Activated gamma-delta T cell treated with Interleukin-2 at 50 U/mL for 16 hours (primary cell): ENCODE measurements around the gene EDC3.
A peak's percentile ranks its signal among the peaks of the same experiment; 100 is the strongest.

ENCODE experiments used
- DNase-seq: peaks from one replicate; pipeline ENCODE4 v3.0.0-alpha.2; 2020

Gene EDC3

GRCh38 chr15:74624020-74624602, 71.7 kb downstream of the EDC3 start:
- DNase-seq, result no peak

- DNase-seq, result no peak
Measured at GRCh38 chr15:74622758-74623157, 73.1 kb downstream of the EDC3 start.

DNA sequence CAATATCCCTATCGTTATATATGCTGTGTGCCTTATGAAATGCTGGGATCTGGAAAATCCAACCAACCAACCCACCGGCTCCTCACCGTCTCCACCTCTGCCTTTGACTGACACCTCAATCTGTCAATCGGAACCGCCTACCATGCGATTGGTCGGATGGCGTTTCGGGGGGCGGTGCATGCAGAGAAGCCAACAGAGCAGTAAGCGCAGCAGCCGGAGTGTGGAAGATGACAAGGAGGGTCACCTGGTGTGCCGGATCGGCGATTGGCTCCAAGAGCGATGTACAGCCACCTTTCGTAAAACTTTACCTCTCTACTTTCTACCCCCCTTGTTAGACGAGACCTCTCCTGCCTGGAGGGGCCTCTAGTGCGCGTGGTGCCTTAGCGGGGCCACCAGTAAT, 73.9 kb downstream of the EDC3 start:
- no peak for DNase-seq

GRCh38 chr15:74621546-74621920, 74.3 kb downstream of the EDC3 start:
- no peak for DNase-seq

- peak; percentile 66 for DNase-seq
Measured at GRCh38 chr15:74620636-74621545, 74.9 kb downstream of the EDC3 start.

DNA sequence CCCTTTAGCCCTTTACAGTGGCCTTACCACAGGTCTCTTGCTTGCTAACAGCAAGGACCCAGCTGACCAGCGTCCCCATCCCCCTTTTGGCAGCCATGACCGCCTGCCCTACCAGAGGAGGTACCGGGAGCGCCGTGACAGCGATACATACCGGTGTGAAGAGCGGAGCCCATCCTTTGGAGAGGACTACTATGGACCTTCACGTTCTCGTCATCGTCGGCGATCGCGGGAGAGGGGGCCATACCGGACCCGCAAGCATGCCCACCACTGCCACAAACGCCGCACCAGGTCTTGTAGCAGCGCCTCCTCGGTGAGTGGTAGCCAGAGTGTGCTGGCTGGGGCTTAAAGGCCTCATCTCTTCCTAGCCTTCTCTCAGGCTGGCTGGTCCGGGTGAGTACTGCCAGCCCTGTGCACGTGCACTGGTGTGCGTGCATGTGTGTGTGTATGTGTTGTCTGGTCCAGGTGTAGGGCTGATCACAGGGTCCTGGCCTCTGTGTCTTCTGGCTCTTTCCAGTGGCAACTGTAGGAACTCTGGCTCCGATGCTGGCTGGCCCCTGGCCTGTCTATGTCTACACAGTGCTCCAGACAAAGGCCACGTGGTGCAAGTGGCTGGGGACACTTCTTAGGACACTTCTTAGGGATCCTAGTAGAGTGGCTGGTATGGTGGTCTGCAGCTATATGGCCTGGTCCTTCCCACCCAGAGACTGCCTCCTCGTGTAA, 75.7 kb downstream of the EDC3 start:
- no peak for DNase-seq

- DNase-seq, result no peak
Measured at GRCh38 chr15:74618841-74619596, 76.8 kb downstream of the EDC3 start.

DNA sequence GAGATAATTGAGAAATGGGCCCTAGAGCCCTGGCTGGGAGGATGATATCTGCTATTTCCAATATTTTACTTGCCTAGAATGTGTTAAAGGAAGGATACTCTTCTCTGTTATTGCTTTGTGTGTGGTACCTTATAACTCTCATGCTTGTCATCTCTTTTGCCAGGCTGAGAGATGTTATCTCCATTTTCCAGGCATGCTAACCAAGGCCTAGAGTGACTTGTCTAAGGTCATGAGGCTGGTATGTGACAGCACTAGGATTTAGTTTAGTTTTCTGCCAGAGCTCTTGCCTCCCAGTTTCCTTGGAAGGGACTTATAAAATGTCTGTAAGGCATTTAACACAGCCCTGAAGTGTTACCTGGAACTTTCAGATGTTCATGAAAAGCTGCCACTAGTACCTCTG, 78.8 kb downstream of the EDC3 start:
- no peak for DNase-seq

DNA sequence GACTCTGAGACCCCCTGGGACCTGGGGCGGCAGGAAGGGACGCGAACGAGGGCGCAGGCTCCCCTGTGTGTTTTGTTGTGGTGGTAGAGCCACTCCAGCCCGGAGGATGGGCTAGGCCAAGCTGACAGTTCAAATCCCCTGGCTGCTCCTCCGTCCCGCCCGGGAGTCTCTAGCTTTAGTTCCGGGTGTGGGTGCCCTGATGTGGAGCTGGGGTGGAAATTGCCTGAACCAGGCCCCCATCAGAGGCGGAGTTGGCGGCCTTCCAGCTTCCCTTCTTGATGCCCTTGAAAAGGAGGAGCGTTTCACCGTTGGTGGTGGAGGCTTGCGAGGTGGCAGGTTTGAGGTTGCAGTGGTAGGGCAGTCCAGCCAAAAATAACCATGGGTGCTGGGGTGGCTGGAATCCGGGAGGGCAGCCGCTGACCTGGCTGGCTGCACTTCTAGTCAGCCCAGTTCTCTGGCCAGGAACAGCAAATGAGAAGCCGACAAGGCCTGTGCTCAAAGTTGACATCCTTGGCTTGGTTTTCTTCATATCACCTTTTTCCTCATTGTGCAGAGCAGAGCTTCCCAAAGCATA, 79.4 kb downstream of the EDC3 start:
- DNase-seq, result peak; percentile 64

DNA sequence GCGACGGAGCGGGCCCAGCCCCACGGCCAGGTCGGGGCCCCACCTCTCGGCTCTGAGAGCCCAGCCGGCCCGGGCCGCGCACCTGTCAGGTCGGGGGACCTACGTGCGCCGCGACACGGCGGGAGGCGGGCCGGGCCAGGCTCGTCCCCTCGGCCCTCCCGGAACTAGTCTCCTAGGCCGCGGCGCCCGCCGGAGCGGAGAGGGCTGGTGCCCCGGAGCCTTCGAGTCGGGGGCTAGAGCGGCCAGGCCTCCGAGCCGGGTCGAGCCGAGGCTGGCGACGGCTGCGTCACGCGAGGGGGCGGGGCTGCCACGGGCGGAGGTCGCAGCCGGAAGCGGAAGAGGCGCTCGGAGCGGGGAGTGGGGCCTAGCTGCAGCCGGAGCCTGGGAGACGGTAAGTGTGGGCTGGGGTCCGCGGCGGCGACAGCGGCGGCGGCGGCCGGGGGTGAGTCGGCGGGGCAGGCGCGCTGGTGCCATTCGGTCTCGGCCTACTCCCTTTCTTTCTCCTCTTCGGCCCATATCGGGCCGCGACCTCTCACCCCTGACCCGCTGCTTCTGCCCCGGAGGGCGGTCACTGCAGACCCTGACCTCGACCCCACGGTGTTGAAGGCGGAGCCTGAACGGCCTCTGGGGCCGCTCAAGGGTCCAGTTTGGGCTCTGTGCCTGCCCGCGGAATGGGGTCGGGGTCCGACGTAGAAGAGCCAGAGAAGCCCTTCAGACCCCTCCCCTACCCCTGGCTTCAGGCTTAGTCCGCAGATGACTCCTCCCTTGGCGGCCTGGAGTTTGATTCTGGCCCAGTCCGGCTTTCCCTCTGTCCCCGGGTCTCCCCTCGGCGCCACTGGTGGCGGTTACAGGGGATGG, 80.1 kb downstream of the EDC3 start, which contains the start of gene CLK3:
CLK3 (plus strand) TSS at position 329 of the 858 bp plus-strand sequence. CDS start 3,361 bp downstream, outside the sequence.
- DNase-seq, result peak; percentile 96

- peak; percentile 88 for DNase-seq
Measured at GRCh38 chr15:74614744-74615507, 80.9 kb downstream of the EDC3 start.

DNA sequence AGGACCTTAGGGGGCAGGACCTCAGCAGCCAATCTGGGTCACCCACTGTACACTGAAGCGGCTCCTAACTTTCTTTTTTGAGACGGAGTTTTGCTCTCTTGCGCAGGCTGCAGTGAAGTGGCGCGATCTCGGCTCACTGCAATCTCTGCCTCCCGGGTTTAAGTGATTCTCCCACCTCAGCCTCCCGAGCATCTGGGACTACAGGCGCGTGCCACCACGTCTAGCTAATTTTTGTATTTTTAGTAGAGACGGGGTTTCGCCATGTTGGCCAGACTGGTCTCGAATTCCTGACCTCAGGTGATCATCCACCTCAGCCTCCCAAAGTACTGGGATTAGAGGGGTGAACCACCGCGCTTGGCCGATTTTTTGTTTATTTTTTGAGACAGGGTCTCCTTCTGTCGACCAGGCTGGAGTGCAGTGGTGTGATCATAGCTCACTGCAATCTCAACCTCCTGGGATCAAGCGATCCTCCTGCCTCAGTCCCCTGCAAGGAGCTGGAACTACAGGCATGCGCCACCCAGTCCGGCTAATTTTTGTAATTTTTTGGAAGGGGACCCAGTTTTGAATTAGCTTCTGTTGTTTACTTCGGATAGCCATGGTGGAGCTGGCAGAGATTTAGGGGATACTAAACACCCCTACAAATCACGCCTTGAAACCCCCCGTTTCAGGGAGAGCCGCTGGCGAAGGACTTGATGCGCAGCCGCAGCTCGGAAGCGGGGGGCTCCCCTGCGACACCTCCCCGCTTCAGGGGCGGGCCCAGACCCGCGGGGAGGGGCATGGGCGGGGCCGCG, 81.7 kb downstream of the EDC3 start:
- no peak for DNase-seq

GRCh38 chr15:74613089-74613952, 82.5 kb downstream of the EDC3 start:
- no peak for DNase-seq

GRCh38 chr15:74612677-74613076, 83.1 kb downstream of the EDC3 start:
- no peak for DNase-seq

- DNase-seq, result no peak
Measured at GRCh38 chr15:74611834-74612233, 84.0 kb downstream of the EDC3 start.

- no peak for DNase-seq
Measured at GRCh38 chr15:74611341-74611740, 84.5 kb downstream of the EDC3 start.

- DNase-seq, result no peak
Measured at GRCh38 chr15:74610302-74610951, 85.4 kb downstream of the EDC3 start.

GRCh38 chr15:74609938-74610301, 85.9 kb downstream of the EDC3 start:
- DNase-seq, result no peak
